Stimulated activated CD4-positive, alpha-beta T cell treated with anti-CD3 and anti-CD28 coated beads, Interleukin-15, amount 100 ng/mL, for 24 hours (primary cell): ENCODE measurements around the gene TSACC.

Source experiments
- DNase-seq: peaks from one replicate; pipeline ENCODE4 v3.0.0-alpha.2; 2020

TSACC gene

GRCh38 chr1:156394835-156395461 lies 56.6 kb downstream of the TSACC start:
- no peak for DNase-seq
